ENCODE data around the gene TMEM150B. TPM values are rescaled to one million over a fixed set of nuclear protein-coding genes. Genes with fewer than 3 reads are reported as not detected.
A peak's percentile ranks its signal among the peaks of the same experiment; 100 is the strongest.

TMEM150B gene
- total and polyA plus RNA-seq, 2 of the 13 experiments (the other 11 are each of a cell fraction or from before 2014, with no cell fraction given), result 1.3 to 1.8 TPM

- no peak for TF ChIP-seq ZNF609 (CRISPR knock-in tag; IDR thresholded peaks at IDR 0.05; ENCODE audit: borderline replicate concordance)
- no peak for TF ChIP-seq ZNF468 (CRISPR knock-in tag; IDR thresholded peaks at IDR 0.05)
- TF ChIP-seq ZGPAT (CRISPR knock-in tag; IDR thresholded peaks at IDR 0.05), result peak; percentile 21; the same call in 1 of the 2 replicates
- TF ChIP-seq ZNF629 (CRISPR knock-in tag; conservative IDR thresholded peaks at IDR 0.05), result no peak
- 0 out of 2 replicates have a peak, but pooled peaks have one; percentile 15 for TF ChIP-seq FOXO1 (CRISPR knock-in tag; IDR thresholded peaks at IDR 0.05)
- no peak for TF ChIP-seq ZNF530 (CRISPR knock-in tag; IDR thresholded peaks at IDR 0.05; ENCODE audit: low read depth)
- no peak for TF ChIP-seq KMT2B (CRISPR knock-in tag; IDR thresholded peaks at IDR 0.05)
- no peak for TF ChIP-seq AHR (CRISPR knock-in tag; IDR thresholded peaks at IDR 0.05)
- no peak for TF ChIP-seq ZBTB2 (CRISPR knock-in tag; IDR thresholded peaks at IDR 0.05; ENCODE audit: low read depth)
- no peak for TF ChIP-seq TEAD3 (CRISPR knock-in tag; optimal IDR thresholded peaks at IDR 0.05; ENCODE audit: borderline replicate concordance)
- TF ChIP-seq HNRNPL (IDR thresholded peaks at IDR 0.05; ENCODE audit: low read depth, low read length), result no peak
- TF ChIP-seq MBD4 (IDR thresholded peaks at IDR 0.05; ENCODE audit: borderline replicate concordance, low read length), result no peak
- no peak for TF ChIP-seq PLRG1 (conservative IDR thresholded peaks at IDR 0.05)
- TF ChIP-seq ZIK1 (CRISPR knock-in tag; IDR thresholded peaks at IDR 0.05; ENCODE audit: borderline replicate concordance, low read depth), result peak; percentile 45; the same call in 1 of the 2 replicates
- no peak for TF ChIP-seq RAD51 (IDR thresholded peaks at IDR 0.05; ENCODE audit: borderline replicate concordance)
- no peak for TF ChIP-seq ATF1 (CRISPR knock-in tag; IDR thresholded peaks at IDR 0.05)
- TF ChIP-seq ZNF292 (CRISPR knock-in tag; IDR thresholded peaks at IDR 0.05; ENCODE audit: borderline replicate concordance, low read depth), result no peak
- no peak for TF ChIP-seq KAT7 (CRISPR knock-in tag; IDR thresholded peaks at IDR 0.05; ENCODE audit: borderline replicate concordance)
- peak; percentile 33 for TF ChIP-seq ZNF883 (CRISPR knock-in tag; IDR thresholded peaks at IDR 0.05; ENCODE audit: not compliant biosample characterization)
- TF ChIP-seq ZNF510 (CRISPR knock-in tag; IDR thresholded peaks at IDR 0.05; ENCODE audit: low read depth), result 0 out of 2 replicates have a peak, but pooled peaks have one; percentile 56
- no peak for TF ChIP-seq ZBTB20 (CRISPR knock-in tag; IDR thresholded peaks at IDR 0.05; ENCODE audit: borderline replicate concordance, low read depth)
- no peak for TF ChIP-seq ZNF782 (CRISPR knock-in tag; IDR thresholded peaks at IDR 0.05; ENCODE audit: borderline replicate concordance)
- TF ChIP-seq JARID2 (CRISPR knock-in tag; IDR thresholded peaks at IDR 0.05; ENCODE audit: insufficient replicate concordance), result no peak
These were observed 23.5 kb downstream of the TMEM150B start (continued) for GRCh38 chr19:55301459-55302317.

Data from HepG2 (cell line).